Skin of body (tissue), 2 donors: ENCODE data around the gene KDELR1. TPM values are rescaled to one million over a fixed set of nuclear protein-coding genes. Genes with fewer than 3 reads are reported as not detected.
A peak's percentile ranks its signal among the peaks of the same experiment; 100 is the strongest.

Experiments
- DNase-seq: peaks from one replicate; lab custom pipeline; 2025; lab: John Stamatoyannopoulos, UW
- total RNA-seq: library from RNA; depleted of rRNA; stranded (reverse); fragments of >200 nt; gene quantifications from one replicate; pipeline ENCODE4 v1.2.3, GENCODE V29; 2014

Gene KDELR1
- total RNA-seq, 1 donor from 2014 or later: 46.5 TPM

- no peak for DNase-seq
Observed at GRCh38 chr19:48342841-48343540, 48.4 kb downstream of the KDELR1 start.

GRCh38 chr19:48342414-48342738 is 49.0 kb downstream of the KDELR1 start:
- DNase-seq: no peak

- no peak for DNase-seq
Observed at GRCh38 chr19:48341515-48342413, 49.6 kb downstream of the KDELR1 start.

- DNase-seq: no peak
Observed at GRCh38 chr19:48340995-48341394, 50.4 kb downstream of the KDELR1 start.

- DNase-seq: no peak
Observed at GRCh38 chr19:48338802-48339503, 52.4 kb downstream of the KDELR1 start.

GRCh38 chr19:48338253-48338755 is 53.0 kb downstream of the KDELR1 start:
- DNase-seq: no peak

- peak; percentile 84 for DNase-seq
Observed at GRCh38 chr19:48333467-48334384, 57.6 kb downstream of the KDELR1 start.

GRCh38 chr19:48332662-48333466 is 58.5 kb downstream of the KDELR1 start:
- DNase-seq: peak; percentile 96

Other genes with a start within 250 kb of the KDELR1 start
- 27.3 TPM for gene LIG1, start 221.2 kb downstream of the KDELR1 start, total RNA-seq
- 2.5 TPM for gene ZSWIM9, start 220.9 kb downstream of the KDELR1 start, total RNA-seq
- gene CARD8, start 135.6 kb downstream of the KDELR1 start, total RNA-seq: 34.0 TPM
- gene ZNF114, start 121.5 kb downstream of the KDELR1 start, total RNA-seq: 4.1 TPM
- 37.8 TPM for gene EMP3, start 66.0 kb downstream of the KDELR1 start, total RNA-seq
- 4.7 TPM for gene TMEM143, start 27.6 kb downstream of the KDELR1 start, total RNA-seq
- gene SYNGR4, start 27.2 kb downstream of the KDELR1 start, total RNA-seq: not detected
- 1.1 TPM for gene GRIN2D, start 2.1 kb upstream of the KDELR1 start, total RNA-seq
- 8.3 TPM for gene GRWD1, start 54.4 kb upstream of the KDELR1 start, total RNA-seq
- gene KCNJ14, start 64.0 kb upstream of the KDELR1 start, total RNA-seq: 1.2 TPM
- 27.4 TPM for gene CYTH2, start 77.8 kb upstream of the KDELR1 start, total RNA-seq
- gene LMTK3, start 120.3 kb upstream of the KDELR1 start, total RNA-seq: 0.79 TPM
- gene SULT2B1, start 160.6 kb upstream of the KDELR1 start, total RNA-seq: 16.2 TPM
- 0.20 TPM for gene SPACA4, start 215.2 kb upstream of the KDELR1 start, total RNA-seq
- gene FAM83E, start 223.5 kb upstream of the KDELR1 start, total RNA-seq: 2.0 TPM
- 1,454 TPM for gene RPL18, start 227.6 kb upstream of the KDELR1 start, total RNA-seq
- gene SPHK2, start 228.0 kb upstream of the KDELR1 start, total RNA-seq: 4.6 TPM
- 5.7 TPM for gene DBP, start 245.8 kb upstream of the KDELR1 start, total RNA-seq